Measurements from ENCODE around the gene KBTBD4. TPM values are rescaled to one million over a fixed set of nuclear protein-coding genes. Genes with fewer than 3 reads are reported as not detected.

KBTBD4 gene
- total and polyA plus RNA-seq, 8 donors: 3.5 to 13.0 (median 6.7) TPM

DNA sequence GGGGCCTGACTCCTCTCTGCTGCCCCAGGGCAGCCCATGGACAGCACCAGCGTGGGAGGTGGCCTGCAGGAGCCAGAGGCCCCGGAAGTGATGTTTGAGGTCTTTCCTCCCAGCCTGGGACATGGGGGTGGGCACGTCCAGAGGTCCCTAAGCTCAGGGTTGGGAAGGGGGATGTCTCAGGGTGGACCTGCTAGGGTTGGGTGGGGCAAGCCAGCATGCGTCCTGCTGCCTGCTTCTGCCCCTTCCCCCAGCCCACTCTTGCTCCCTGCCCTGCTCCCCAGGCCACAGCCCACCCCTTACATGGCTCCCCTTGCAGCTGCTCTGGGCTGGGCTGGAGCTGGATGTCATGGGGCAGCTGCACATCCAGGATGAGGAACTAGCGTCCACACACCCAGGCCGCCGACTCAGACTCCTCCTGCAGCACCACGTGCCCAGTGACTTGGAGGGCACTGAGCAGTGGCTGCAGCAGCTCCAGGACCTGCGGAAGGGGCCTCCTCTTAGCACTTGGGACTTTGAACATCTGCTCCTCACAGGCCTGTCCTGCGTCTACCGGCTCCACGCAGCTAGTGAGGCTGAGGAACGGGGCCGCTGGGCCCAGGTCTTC lies 9.1 kb upstream of the KBTBD4 start:
- no peak for FAIRE-seq
- peak in 1 of 6 donors; percentile 44 for DNase-seq

DNA sequence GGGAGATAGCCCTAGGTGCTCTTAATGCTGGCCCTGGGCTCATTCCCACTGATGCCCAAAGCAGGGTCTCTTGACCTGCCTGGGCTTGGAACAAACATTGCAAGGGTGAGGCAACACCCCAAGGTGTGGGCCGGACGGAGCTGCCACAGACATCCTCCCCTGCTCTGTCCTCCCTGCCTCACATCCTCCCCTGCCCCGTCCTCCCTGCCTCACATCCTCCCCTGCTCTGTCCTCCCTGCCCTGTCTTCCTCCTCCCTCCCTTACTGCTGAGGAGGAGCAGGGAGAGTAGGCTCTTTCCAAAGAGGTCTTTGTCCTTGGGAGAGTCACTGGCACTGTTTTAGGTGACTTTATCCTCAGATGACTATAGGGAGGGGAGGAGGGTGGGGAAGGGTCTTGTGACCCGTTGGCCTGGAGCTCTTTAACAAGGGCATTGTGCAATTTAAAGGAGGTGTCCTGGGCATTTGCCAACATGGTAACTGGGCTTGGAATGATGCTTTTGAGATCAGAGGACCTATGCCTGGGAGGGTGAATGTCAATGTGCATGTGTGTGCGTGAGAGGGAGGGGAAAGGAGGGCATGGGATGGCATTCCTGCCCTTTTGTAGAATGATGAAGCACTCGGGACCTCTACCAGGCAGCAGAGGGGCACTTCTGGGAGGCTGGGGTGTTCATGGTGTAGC lies 8.4 kb upstream of the KBTBD4 start:
- WGBS, 2 donors: 49 to 57% methylated on average over 6 of the region's 6 CpGs
- FAIRE-seq (no peak), ATAC-seq (peak in 1 of 4 donors; percentile 9), DNase-seq (no peak)
- TF ChIP-seq, protein P1, sequence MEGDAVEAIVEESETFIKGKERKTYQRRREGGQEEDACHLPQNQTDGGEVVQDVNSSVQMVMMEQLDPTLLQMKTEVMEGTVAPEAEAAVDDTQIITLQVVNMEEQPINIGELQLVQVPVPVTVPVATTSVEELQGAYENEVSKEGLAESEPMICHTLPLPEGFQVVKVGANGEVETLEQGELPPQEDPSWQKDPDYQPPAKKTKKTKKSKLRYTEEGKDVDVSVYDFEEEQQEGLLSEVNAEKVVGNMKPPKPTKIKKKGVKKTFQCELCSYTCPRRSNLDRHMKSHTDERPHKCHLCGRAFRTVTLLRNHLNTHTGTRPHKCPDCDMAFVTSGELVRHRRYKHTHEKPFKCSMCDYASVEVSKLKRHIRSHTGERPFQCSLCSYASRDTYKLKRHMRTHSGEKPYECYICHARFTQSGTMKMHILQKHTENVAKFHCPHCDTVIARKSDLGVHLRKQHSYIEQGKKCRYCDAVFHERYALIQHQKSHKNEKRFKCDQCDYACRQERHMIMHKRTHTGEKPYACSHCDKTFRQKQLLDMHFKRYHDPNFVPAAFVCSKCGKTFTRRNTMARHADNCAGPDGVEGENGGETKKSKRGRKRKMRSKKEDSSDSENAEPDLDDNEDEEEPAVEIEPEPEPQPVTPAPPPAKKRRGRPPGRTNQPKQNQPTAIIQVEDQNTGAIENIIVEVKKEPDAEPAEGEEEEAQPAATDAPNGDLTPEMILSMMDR (IDR thresholded peaks at IDR 0.05): no peak
- Histone ChIP-seq H3K27me3 (no peaks in the 10 kb centered on the region), H3K36me3 (peaks cover 5 to 19% (median 18%) of the 10 kb centered on the region in 3 donors), H3K27ac (no peak overlapping the region), H3K4me3 (no peak overlapping the region), H3K4me1 (no peaks in the 10 kb centered on the region), H3K9me3 (no peaks in the 10 kb centered on the region)
- intact Hi-C loops (cut with DNase I): no loop called here

More for the DNA sequence above, 9.1 kb upstream of the KBTBD4 start:
- intact Hi-C loops (cut with DNase I): no loop called here
- Histone ChIP-seq H3K4me3 (no peak overlapping the region), H3K4me1 (no peaks in the 10 kb centered on the region), H3K27ac (no peak overlapping the region), H3K36me3 (peaks cover under 1 to 13% (median 11%) of the 10 kb centered on the region in 3 donors), H3K27me3 (no peaks in the 10 kb centered on the region), H3K9me3 (no peaks in the 10 kb centered on the region)
- TF ChIP-seq, protein P1 (IDR thresholded peaks at IDR 0.05): no peak
- peak in 3 of 4 donors; percentile 22 to 84 (median 72) for ATAC-seq
- WGBS, 2 donors: 68 to 76% methylated on average over 13 to 14 of the region's 14 CpGs

DNA sequence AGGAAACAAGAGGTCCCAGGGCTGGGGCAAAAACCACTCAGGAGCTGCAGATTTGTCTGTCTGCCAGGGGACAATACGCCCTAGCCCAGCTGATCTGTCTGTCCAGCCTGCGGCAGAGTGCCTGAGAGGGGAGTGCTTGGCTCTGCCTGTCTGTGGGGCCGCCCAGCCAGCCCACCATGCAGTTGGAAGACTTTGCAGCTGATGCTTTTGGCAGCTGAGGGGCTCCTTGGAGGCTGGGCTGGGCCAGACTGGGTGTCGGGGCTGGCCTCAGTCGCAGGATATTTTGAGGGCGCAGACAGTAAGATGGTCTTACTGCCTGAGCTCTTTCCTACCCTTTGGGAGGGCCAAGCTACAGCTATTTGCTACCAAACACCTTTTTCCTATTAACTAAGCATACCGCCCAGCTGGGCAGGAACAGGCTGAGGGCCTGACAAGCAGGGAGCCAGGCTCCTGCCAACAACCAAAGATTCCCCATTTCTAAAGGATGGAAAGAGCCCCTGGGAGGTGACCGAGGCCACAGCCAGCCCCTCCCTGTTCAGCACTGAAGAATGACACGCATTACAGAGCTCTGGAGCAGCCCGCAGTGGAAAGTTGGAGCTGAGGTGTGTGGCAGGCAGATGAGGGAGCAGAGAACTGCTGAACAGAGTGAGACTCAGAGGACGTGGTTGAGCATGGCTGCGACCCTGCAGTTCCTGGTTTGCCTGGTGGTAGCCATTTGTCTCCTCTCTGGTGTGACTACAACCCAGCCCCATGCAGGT lies 7.5 kb upstream of the KBTBD4 start, which contains the start of gene FAM180B:
TSS of gene FAM180B (plus strand) at position 581 of the 758 bp plus-strand sequence. CDS start at position 672, 91 bp downstream.
- no peak for DNase-seq
- TF ChIP-seq, protein P1 (IDR thresholded peaks at IDR 0.05): no peak
- Histone ChIP-seq H3K36me3 (peaks cover 5 to 28% (median 27%) of the 10 kb centered on the region in 3 donors), H3K4me1 (no peaks in the 10 kb centered on the region), H3K27ac (no peak within 1 kb of the TSS), H3K4me3 (no peak within 1 kb of the TSS), H3K27me3 (no peaks in the 10 kb centered on the region), H3K9me3 (no peaks in the 10 kb centered on the region)
- intact Hi-C loops (cut with DNase I): no loop called here
- ATAC-seq: no peak
- FAIRE-seq: no peak
- 73% methylated on average over 12 of the region's 12 CpGs for WGBS, 2 donors

DNA sequence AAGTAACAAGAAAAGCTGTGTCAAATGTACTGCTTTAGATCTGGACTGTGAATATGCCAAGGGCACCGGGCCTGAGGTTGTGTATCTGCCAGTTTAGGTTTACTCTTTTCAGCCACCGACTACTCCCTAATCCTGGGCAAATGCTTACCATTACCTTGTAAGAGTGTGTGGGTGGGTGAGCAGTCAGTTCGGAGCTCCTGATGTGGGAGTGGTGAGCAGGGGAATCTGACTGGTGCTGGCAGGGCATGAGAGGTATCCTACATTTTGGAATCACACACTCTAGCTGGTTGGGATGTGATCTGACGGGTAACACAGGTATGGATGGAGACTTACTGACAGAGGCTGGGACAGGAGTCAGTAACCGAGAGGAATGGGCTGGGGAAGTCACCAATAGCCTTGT lies 5.1 kb upstream of the KBTBD4 start:
- Histone ChIP-seq H3K27me3 (no peaks in the 10 kb centered on the region), H3K4me3 (no peak overlapping the region), H3K4me1 (peaks cover 0 to 4% (median 0%) of the 10 kb centered on the region in 3 donors), H3K9me3 (no peaks in the 10 kb centered on the region), H3K36me3 (peaks cover 5 to 32% (median 27%) of the 10 kb centered on the region in 3 donors), H3K27ac (no peak overlapping the region)
- TF ChIP-seq, protein P1 (IDR thresholded peaks at IDR 0.05): no peak
- no peak for ATAC-seq
- DNase-seq: no peak
- WGBS, 2 donors: 93% methylated on average over 5 of the region's 5 CpGs
- intact Hi-C loops (cut with DNase I): no loop called here
- FAIRE-seq: no peak
